Mammary epithelial cell (primary cell): ENCODE data around the gene NKD2.

Experiments used
- EZH2 ChIP-seq: IDR thresholded peaks from 2 replicates; pipeline ENCODE4 v1.6.1; 2012; ENCODE audit warnings: low read length, inconsistent platforms, borderline replicate concordance
- TF ChIP-seq, protein P1 (sequence below), 2 donors: IDR thresholded peaks in 1 of 2; conservative IDR thresholded peaks in 1 of 2; 2 replicates each; pipeline ENCODE4 v1.5.1; 2011 to 2012; ENCODE audit warnings: inconsistent platforms in 2 of 2, low read length in 2 of 2, mild to moderate bottlenecking in 2 of 2, control low read depth in 1 of 2, low read depth in 1 of 2; ENCODE audit not compliant: insufficient read depth in 1 of 2; ENCODE audit errors: extremely low read depth in 1 of 2

DNA sequence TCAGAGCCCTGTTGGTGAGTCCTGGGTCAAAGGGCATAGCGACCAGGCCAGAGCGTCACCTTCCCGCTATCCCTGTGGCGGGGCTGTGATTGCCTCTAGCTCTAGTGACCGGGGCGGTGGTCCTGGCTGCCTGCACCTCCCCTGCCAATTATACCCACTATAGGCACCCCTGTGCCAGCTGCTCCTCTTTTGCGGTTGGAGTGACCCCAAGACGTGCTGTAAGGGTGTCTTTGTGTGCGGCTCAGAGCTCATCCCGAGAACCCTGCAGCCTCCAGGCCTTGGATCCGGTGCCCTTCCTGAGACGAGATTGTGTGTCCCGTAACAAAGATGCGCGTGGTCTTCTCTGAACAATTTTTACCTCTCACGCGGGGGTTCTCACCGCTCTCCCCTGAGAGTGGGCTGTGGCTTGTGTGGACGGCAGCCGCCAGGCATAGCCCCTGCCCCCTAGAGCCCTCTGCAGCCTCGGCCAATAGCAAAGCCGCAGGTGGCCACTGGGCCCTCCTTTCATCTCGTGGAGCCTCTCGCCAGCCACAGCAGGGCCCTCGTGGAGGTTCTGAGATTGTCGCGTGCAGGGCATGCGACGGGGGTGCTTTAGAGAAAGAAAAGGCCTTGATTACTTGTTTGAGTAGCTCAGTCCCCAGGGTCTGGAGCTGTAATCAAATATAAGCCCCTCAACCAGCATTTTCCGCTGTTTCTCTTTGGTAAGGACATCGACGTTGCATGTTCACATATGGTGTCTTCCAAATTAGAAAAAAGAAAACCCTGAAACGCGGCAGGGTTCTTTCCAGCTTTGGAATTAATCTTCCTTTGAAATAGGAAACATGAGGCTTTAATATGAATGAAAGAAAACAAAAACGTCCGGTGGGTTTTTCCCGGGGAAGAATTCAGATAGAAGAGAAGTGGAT lies 10.7 kb downstream of the NKD2 start:
- TF ChIP-seq, protein P1, sequence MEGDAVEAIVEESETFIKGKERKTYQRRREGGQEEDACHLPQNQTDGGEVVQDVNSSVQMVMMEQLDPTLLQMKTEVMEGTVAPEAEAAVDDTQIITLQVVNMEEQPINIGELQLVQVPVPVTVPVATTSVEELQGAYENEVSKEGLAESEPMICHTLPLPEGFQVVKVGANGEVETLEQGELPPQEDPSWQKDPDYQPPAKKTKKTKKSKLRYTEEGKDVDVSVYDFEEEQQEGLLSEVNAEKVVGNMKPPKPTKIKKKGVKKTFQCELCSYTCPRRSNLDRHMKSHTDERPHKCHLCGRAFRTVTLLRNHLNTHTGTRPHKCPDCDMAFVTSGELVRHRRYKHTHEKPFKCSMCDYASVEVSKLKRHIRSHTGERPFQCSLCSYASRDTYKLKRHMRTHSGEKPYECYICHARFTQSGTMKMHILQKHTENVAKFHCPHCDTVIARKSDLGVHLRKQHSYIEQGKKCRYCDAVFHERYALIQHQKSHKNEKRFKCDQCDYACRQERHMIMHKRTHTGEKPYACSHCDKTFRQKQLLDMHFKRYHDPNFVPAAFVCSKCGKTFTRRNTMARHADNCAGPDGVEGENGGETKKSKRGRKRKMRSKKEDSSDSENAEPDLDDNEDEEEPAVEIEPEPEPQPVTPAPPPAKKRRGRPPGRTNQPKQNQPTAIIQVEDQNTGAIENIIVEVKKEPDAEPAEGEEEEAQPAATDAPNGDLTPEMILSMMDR (conservative IDR thresholded peaks at IDR 0.05 in 1 of 2, IDR thresholded peaks at IDR 0.05 in 1 of 2; ENCODE audit: extremely low read depth in 1 of 2, insufficient read depth in 1 of 2, low read depth in 1 of 2, low read length in 2 of 2) = no peak
- TF ChIP-seq EZH2 = no peak
